Tibial nerve (tissue), 4 donors: ENCODE measurements around the gene PRPF40A. TPM values are rescaled to one million over a fixed set of nuclear protein-coding genes. Genes with fewer than 3 reads are reported as not detected.

ENCODE experiments used
- DNase-seq, 2 donors: peaks; one replicate each; pipeline ENCODE4 v3.0.0-alpha.2; 2019; ENCODE audit warnings: low spot score in 2 of 2
- H3K27ac ChIP-seq, 4 donors: fragments of 200-600 bp; sonication (generic) in 3 of 4; one replicate each; pipeline ENCODE4 v1.5.1; 2017 to 2019; ENCODE audit warnings: mild to moderate bottlenecking in 1 of 4
- H3K27me3 ChIP-seq, 2 donors: fragments of 200-600 bp; sonication (generic) in 1 of 2; one replicate each; pipeline versions ENCODE4 v1.5.1 to v1.6.0; 2017 to 2019
- H3K36me3 ChIP-seq, 3 donors: fragments of 200-600 bp; sonication (generic); one replicate each; pipeline ENCODE4 v1.5.1; 2018 to 2019
- H3K4me1 ChIP-seq, 4 donors: fragments of 200-600 bp; sonication (generic) in 3 of 4; one replicate each; pipeline ENCODE4 v1.5.1; 2017 to 2019
- H3K4me3 ChIP-seq, 4 donors: fragments of 200-600 bp; sonication (generic) in 3 of 4; one replicate each; pipeline ENCODE4 v1.5.1; 2017 to 2019; ENCODE audit warnings: mild to moderate bottlenecking in 1 of 4, moderate library complexity in 1 of 4
- H3K9me3 ChIP-seq, 4 donors: fragments of 200-600 bp; sonication (generic) in 3 of 4; one replicate each; pipeline ENCODE4 v1.5.1; 2017 to 2019
- EP300 ChIP-seq, 2 donors: sonication (generic); formaldehyde crosslinking; IDR thresholded peaks; one replicate each; pipeline ENCODE4 v1.6.1; 2017; ENCODE audit warnings: antibody characterized with exemption in 2 of 2, mild to moderate bottlenecking in 1 of 2
- POLR2A ChIP-seq, 2 donors: fragments of 450-650 bp; IDR thresholded peaks; one replicate each; pipeline ENCODE4 v1.6.1; 2017; ENCODE audit warnings: antibody characterized with exemption in 2 of 2, mild to moderate bottlenecking in 2 of 2, moderate library complexity in 2 of 2
- WGBS, 2 donors: methylation state at CpG; one replicate each; pipeline ENCODE4 v1.1.5; 2018; 5-methylcytosine and 5-hydroxymethylcytosine counted together
- total RNA-seq, 4 donors: library from RNA; depleted of rRNA; stranded (reverse); fragments of >200 nt; gene quantifications; one replicate each; pipeline ENCODE4 v1.1.0, GENCODE V29; 2016
- TF ChIP-seq, protein P1 (sequence below), 5 experiments: fragments of 200-600 bp in 3 of 5; fragments of 450-650 bp in 2 of 5; sonication (generic) in 3 of 5; IDR thresholded peaks; one replicate each; pipeline ENCODE4 v1.5.1; 2016 to 2019; ENCODE audit warnings: antibody characterized with exemption in 5 of 5, mild to moderate bottlenecking in 3 of 5, moderate library complexity in 2 of 5

PRPF40A gene
- total RNA-seq, 4 donors from 2014 or later = 66.4 to 97.7 (median 77.6) TPM

DNA sequence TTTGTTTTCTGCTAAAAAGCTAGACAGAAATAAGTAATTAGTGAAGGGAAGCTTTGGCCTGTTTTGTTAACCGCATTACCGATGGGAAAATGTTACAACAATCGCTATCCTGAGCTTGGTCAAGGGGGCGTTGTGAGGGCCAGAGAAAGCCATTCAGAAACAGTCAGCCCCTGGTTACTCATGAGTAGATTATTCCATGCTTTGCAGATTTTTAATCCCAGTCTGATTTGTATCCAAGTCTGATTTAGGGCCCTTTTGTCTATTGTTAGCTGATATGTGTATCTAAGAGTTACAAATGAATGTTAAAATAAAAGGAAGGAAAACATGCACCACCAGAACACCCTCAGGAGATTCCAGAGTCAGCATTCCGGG lies 99.1 kb downstream of the PRPF40A start:
- Histone ChIP-seq H3K9me3 (no peaks in the 10 kb centered on the region), H3K27me3 (no peaks in the 10 kb centered on the region), H3K4me3 (no peak overlapping the region), H3K4me1 (peaks cover 0 to 55% (median 14%) of the 10 kb centered on the region in 4 donors), H3K36me3 (peaks cover 0 to 62% (median 0%) of the 10 kb centered on the region in 3 donors), H3K27ac (peak overlapping the region in 2 of 4 donors; percentile 12 to 55)
- DNase-seq = no peak
- TF ChIP-seq POLR2A (IDR thresholded peaks at IDR 0.05) (no peak), EP300 (IDR thresholded peaks at IDR 0.05) (no peak)
- TF ChIP-seq, protein P1, sequence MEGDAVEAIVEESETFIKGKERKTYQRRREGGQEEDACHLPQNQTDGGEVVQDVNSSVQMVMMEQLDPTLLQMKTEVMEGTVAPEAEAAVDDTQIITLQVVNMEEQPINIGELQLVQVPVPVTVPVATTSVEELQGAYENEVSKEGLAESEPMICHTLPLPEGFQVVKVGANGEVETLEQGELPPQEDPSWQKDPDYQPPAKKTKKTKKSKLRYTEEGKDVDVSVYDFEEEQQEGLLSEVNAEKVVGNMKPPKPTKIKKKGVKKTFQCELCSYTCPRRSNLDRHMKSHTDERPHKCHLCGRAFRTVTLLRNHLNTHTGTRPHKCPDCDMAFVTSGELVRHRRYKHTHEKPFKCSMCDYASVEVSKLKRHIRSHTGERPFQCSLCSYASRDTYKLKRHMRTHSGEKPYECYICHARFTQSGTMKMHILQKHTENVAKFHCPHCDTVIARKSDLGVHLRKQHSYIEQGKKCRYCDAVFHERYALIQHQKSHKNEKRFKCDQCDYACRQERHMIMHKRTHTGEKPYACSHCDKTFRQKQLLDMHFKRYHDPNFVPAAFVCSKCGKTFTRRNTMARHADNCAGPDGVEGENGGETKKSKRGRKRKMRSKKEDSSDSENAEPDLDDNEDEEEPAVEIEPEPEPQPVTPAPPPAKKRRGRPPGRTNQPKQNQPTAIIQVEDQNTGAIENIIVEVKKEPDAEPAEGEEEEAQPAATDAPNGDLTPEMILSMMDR (IDR thresholded peaks at IDR 0.05) = no peak
- 28 to 29% methylated on average over 5 of the region's 5 CpGs for WGBS, 2 donors

DNA sequence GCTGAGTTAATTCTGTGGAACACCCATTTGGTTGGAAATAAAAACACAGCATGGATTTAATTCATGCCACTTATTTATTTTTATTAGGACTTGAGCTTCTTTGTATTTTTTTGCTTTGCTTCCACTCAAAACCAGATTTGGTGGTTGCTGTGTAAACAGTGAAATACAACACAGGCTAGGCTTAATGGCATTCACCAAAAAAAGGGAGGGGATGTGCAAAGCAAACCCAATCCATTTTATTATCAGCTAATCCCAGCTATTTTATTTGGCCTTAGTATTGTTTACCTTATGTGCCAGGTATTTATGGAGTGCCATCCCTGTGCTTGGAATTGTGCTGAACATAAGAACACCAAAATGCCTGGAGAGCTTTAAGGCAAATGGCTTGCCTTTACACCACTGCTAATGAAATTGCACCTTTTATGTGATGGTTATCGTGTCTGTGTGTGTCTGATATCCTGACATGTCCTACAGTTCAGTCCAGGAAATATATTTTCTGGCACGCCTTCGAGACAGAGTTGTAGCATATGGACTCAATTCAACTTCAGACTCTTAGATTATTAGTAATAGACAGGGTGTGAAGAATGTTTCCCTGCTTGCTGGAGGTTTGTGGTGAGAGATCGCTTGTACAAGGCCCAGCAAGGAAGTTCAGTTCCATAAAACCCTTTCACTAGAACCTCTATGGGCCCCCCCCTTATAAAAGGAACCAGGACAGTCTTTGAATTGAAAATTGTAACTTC lies 99.6 kb downstream of the PRPF40A start:
- H3K4me1 ChIP-seq = peaks cover 0 to 55% (median 19%) of the 10 kb centered on the region in 4 donors
- TF ChIP-seq, protein P1 (IDR thresholded peaks at IDR 0.05) = no peak
- TF ChIP-seq EP300 (IDR thresholded peaks at IDR 0.05) = no peak
- TF ChIP-seq POLR2A (IDR thresholded peaks at IDR 0.05) = no peak
- H3K27ac ChIP-seq = peak overlapping the region in 2 of 4 donors; percentile 12 to 55
- 63 to 68% methylated on average over 4 of the region's 4 CpGs for WGBS, 2 donors
- H3K4me3 ChIP-seq = no peak overlapping the region
- H3K9me3 ChIP-seq = no peaks in the 10 kb centered on the region
- DNase-seq = no peak
- no peaks in the 10 kb centered on the region for H3K27me3 ChIP-seq
- H3K36me3 ChIP-seq = peaks cover 0 to 62% (median 0%) of the 10 kb centered on the region in 3 donors

DNA sequence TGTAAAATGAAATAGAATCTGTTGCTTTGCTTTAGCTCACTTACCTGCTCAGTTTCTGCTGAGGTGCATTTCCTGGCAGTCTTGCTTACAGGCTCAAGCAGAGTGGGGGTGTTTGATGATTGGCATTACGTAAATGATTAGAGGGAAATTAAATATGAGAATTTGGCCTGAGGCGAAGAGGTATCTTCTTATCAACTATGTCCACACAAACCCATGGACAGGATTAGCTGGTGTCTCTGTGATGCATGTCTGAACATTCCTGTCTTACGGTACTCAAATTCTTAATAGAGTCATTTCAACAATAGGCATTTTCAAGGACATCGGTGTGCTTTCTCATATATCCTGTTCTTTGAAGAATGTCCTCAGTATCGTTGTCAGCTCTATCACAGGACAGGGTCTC lies 102.1 kb downstream of the PRPF40A start:
- no peaks in the 10 kb centered on the region for H3K9me3 ChIP-seq
- DNase-seq = no peak
- no peak overlapping the region for H3K27ac ChIP-seq
- TF ChIP-seq POLR2A (IDR thresholded peaks at IDR 0.05) (no peak), EP300 (IDR thresholded peaks at IDR 0.05) (no peak)
- TF ChIP-seq, protein P1 (IDR thresholded peaks at IDR 0.05) = no peak
- H3K27me3 ChIP-seq = no peaks in the 10 kb centered on the region
- 79 to 88% methylated on average over 5 of the region's 5 CpGs for whole genome bisulfite sequencing, 2 donors
- H3K4me3 ChIP-seq = no peak overlapping the region
- peaks cover 0 to 63% (median 0%) of the 10 kb centered on the region in 3 donors for H3K36me3 ChIP-seq
- peaks cover 0 to 53% (median 28%) of the 10 kb centered on the region in 4 donors for H3K4me1 ChIP-seq

DNA sequence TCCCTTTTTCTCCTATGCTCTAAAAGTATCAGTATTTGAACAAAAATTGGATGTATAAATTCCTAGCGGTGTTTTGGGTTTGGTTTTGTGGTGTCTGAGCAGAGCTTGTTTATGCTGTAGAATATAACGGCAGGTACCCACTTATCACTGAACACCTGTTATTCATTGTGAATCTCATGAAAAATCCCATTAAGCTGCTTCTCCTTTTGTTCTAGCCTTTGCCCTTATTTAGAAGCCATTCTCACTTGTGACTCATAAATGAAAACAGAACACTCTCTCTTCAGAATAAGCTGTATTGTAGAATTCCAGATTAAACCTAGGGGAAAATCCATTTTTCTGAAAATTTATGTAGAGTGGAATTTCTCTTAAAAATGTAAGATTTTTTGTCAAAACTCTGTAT lies 104.0 kb downstream of the PRPF40A start:
- 78 to 81% methylated on average over 2 of the region's 2 CpGs for WGBS, 2 donors
- peak overlapping the region in 2 of 4 donors; percentile 61 to 67 for H3K27ac ChIP-seq
- TF ChIP-seq EP300 (IDR thresholded peaks at IDR 0.05) (no peak), POLR2A (IDR thresholded peaks at IDR 0.05) (no peak)
- TF ChIP-seq, protein P1 (IDR thresholded peaks at IDR 0.05) = no peak

More for the DNA sequence above, 104.0 kb downstream of the PRPF40A start:
- Histone ChIP-seq H3K4me3 (no peak overlapping the region), H3K4me1 (peaks cover 0 to 62% (median 24%) of the 10 kb centered on the region in 4 donors), H3K27me3 (no peaks in the 10 kb centered on the region), H3K9me3 (no peaks in the 10 kb centered on the region), H3K36me3 (peaks cover 0 to 54% (median 0%) of the 10 kb centered on the region in 3 donors)
- no peak for DNase-seq
